ENCODE data around the gene PDP2.

Gene PDP2

DNA sequence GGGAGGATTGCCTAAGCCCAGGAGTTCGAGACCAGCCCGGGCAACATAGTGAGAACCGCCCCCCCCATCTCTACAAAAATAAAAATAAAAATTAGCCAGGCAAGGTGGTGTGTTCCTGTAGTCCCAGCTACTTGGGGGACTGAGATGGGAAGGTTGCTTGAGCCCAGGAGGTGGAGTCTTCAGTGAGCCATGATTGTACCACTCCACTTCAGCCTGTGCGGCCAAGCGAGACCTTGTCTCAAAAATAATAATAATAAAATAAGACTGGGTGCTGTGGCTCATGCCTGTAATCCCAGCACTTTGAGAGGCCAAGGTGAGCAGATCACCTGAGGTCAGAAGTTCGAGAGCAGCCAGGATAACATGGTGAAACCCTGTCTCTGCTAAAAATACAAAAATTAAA, 11.5 kb downstream of the PDP2 start:
- Histone ChIP-seq H4K20me1 (ENCODE audit: insufficient read depth, low read length, poor library complexity, severe bottlenecking) (no peaks in the 10 kb centered on the region), H3K36me3 (ENCODE audit: insufficient read depth, low read length) (no peaks in the 10 kb centered on the region), H3K9me2 (replicated peaks; ENCODE audit: low read depth, low read length) (no peaks in the 10 kb centered on the region), H2AFZ (ENCODE audit: low read length) (no peak overlapping the region), H3K9ac (ENCODE audit: low read depth, low read length, poor library complexity, severe bottlenecking) (no peak overlapping the region), H3K4me2 (ENCODE audit: low read depth, low read length, poor library complexity, severe bottlenecking) (no peak overlapping the region), H3K27me3 (ENCODE audit: insufficient read depth, low read length, poor library complexity, severe bottlenecking) (no peaks in the 10 kb centered on the region), H3K4me1 (ENCODE audit: insufficient read depth, low read length, poor library complexity, severe bottlenecking) (peaks cover 11% of the 10 kb centered on the region), H3K9me3 (ENCODE audit: insufficient read depth, low read depth, low read length) (no peaks in the 10 kb centered on the region), H3K4me3 (ENCODE audit: low read length, poor library complexity, severe bottlenecking) (no peak overlapping the region), H3K79me2 (ENCODE audit: insufficient read depth, low read length) (peaks cover 14% of the 10 kb centered on the region), H3F3A (ENCODE audit: low read depth) (no peaks in the 10 kb centered on the region)
- TF ChIP-seq, protein P1, sequence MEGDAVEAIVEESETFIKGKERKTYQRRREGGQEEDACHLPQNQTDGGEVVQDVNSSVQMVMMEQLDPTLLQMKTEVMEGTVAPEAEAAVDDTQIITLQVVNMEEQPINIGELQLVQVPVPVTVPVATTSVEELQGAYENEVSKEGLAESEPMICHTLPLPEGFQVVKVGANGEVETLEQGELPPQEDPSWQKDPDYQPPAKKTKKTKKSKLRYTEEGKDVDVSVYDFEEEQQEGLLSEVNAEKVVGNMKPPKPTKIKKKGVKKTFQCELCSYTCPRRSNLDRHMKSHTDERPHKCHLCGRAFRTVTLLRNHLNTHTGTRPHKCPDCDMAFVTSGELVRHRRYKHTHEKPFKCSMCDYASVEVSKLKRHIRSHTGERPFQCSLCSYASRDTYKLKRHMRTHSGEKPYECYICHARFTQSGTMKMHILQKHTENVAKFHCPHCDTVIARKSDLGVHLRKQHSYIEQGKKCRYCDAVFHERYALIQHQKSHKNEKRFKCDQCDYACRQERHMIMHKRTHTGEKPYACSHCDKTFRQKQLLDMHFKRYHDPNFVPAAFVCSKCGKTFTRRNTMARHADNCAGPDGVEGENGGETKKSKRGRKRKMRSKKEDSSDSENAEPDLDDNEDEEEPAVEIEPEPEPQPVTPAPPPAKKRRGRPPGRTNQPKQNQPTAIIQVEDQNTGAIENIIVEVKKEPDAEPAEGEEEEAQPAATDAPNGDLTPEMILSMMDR (conservative IDR thresholded peaks at IDR 0.05; ENCODE audit: low read length), result no peak
- no peak for TF ChIP-seq EZH2phosphoT487 (IDR thresholded peaks at IDR 0.05; ENCODE audit: borderline replicate concordance)

DNA sequence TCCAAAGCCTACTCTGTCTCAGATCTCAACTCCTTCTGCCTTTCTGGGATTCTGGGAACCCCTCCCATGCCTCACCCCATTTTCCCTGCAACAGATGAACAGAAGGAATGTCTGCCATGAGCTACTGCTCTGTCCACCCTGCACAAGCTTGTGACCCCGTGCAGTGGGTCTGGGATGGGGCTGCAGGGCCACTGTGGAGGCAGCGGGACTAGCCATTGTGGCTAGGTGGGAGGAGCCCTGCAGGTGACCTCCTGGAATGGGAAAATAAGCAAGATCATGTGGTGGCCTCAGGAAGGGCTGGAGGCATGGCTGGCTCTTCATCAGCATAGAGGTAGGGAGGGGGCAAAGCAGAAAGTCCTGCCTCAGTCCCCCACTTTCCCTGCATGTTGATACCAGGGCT, 13.7 kb downstream of the PDP2 start:
- TF ChIP-seq, protein P1 (conservative IDR thresholded peaks at IDR 0.05; ENCODE audit: low read length), result no peak
- no peak for TF ChIP-seq EZH2phosphoT487 (IDR thresholded peaks at IDR 0.05; ENCODE audit: borderline replicate concordance)
- H3K4me3 ChIP-seq (ENCODE audit: low read length, poor library complexity, severe bottlenecking), result no peak overlapping the region
- H4K20me1 ChIP-seq (ENCODE audit: insufficient read depth, low read length, poor library complexity, severe bottlenecking), result no peaks in the 10 kb centered on the region
- H3K9me3 ChIP-seq (ENCODE audit: insufficient read depth, low read depth, low read length), result no peaks in the 10 kb centered on the region
- no peaks in the 10 kb centered on the region for H3F3A ChIP-seq (ENCODE audit: low read depth)
- no peak overlapping the region for H2AFZ ChIP-seq (ENCODE audit: low read length)
- no peaks in the 10 kb centered on the region for H3K79me2 ChIP-seq (ENCODE audit: insufficient read depth, low read length)
- no peak overlapping the region for H3K4me2 ChIP-seq (ENCODE audit: low read depth, low read length, poor library complexity, severe bottlenecking)
- no peaks in the 10 kb centered on the region for H3K9me2 ChIP-seq (replicated peaks; ENCODE audit: low read depth, low read length)
- no peaks in the 10 kb centered on the region for H3K36me3 ChIP-seq (ENCODE audit: insufficient read depth, low read length)
- no peaks in the 10 kb centered on the region for H3K27me3 ChIP-seq (ENCODE audit: insufficient read depth, low read length, poor library complexity, severe bottlenecking)
- no peak overlapping the region for H3K9ac ChIP-seq (ENCODE audit: low read depth, low read length, poor library complexity, severe bottlenecking)
- H3K4me1 ChIP-seq (ENCODE audit: insufficient read depth, low read length, poor library complexity, severe bottlenecking), result peaks cover 4% of the 10 kb centered on the region

DNA sequence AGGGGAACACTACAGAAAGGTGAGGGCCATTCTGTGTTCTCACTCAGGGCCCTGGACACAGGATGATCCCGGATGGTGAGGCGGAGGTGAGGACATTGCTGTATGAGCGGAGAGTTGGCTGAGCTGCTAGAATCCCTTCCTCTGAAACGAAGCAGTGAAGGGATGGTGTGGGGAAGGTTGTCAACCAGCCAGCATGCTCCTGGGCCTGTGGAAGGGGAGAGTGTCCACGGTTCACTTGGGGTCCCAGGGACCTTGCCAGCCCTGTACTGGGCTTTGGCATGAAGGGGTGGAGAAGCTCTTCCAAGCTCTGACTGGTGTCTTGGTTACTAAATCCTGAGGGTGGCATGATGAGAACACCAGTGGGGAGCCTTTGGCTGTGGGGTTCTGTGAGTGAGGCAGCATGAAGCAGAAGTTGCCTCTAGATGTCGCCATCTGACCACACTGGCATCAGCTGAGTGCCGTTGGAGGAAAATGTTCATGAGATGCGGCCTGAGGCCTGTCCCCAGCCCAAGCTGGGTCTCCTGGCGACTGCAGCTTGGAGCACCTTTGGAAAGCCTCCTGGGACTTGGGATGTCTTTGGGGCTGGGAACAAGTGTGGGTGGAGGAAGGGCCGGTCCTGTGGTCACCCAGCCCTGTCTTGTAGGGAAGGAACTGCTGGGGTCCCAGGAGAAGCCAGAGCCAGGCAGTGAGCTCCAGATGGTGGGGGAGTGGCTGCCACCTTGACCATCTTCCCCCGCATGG, 14.8 kb downstream of the PDP2 start:
- Histone ChIP-seq H2AFZ (ENCODE audit: low read length) (no peak overlapping the region), H3K79me2 (ENCODE audit: insufficient read depth, low read length) (no peaks in the 10 kb centered on the region), H3K4me3 (ENCODE audit: low read length, poor library complexity, severe bottlenecking) (no peak overlapping the region), H3K9ac (ENCODE audit: low read depth, low read length, poor library complexity, severe bottlenecking) (no peak overlapping the region), H3F3A (ENCODE audit: low read depth) (no peaks in the 10 kb centered on the region), H3K9me3 (ENCODE audit: insufficient read depth, low read depth, low read length) (no peaks in the 10 kb centered on the region), H3K27me3 (ENCODE audit: insufficient read depth, low read length, poor library complexity, severe bottlenecking) (no peaks in the 10 kb centered on the region), H3K36me3 (ENCODE audit: insufficient read depth, low read length) (no peaks in the 10 kb centered on the region), H3K4me1 (ENCODE audit: insufficient read depth, low read length, poor library complexity, severe bottlenecking) (peaks cover 9% of the 10 kb centered on the region), H3K9me2 (replicated peaks; ENCODE audit: low read depth, low read length) (no peaks in the 10 kb centered on the region), H4K20me1 (ENCODE audit: insufficient read depth, low read length, poor library complexity, severe bottlenecking) (no peaks in the 10 kb centered on the region), H3K4me2 (ENCODE audit: low read depth, low read length, poor library complexity, severe bottlenecking) (no peak overlapping the region)
- no peak for TF ChIP-seq EZH2phosphoT487 (IDR thresholded peaks at IDR 0.05; ENCODE audit: borderline replicate concordance)
- TF ChIP-seq, protein P1 (conservative IDR thresholded peaks at IDR 0.05; ENCODE audit: low read length), result peak; percentile 85

All from Loucy (cell line).